NCI-H2227 (cell line): Measurements from ENCODE around the gene IL31RA.

Experiments used
- DNase-seq: peaks from one replicate; lab custom pipeline; 2025; ENCODE audit not compliant: unreplicated experiment; lab: John Stamatoyannopoulos, UW

Gene IL31RA

DNA sequence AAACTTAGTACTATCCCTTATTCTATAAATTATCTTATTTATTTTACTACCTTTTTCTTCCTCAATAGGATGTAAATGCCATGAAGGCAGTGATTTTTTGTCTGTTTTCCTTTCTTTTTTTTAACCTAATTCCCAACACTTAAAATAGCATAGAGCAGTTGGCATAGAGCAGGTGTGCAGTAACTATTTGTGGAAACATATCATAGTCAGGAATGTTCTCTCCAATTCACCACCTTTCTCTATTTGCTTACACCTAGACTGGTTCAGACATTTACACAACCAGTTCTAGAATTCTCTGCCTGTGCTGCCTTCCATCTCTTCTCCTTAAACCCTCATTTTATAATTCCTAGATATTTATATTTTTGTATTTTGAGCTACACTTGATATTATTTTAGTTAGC lies 49.6 kb downstream of the IL31RA start:
- no peak for DNase-seq

DNA sequence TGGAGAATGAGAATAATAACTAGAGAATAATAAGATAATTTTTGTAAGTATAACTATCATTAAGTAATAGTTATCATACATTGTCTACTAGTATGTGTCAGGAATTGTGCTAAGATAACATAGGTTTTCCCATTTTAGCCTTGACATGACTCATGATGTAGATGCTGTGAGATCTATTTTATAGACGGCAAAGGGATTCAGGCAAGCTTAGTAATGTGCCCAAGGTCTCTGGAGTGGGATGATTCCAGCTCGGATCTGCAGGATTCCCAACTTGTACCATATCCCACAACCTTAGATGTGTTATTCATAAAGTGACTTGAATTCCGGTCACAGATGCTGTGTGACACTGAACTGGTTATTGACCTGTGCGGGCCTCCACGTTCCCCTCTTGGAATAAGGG lies 51.5 kb downstream of the IL31RA start:
- DNase-seq: no peak

DNA sequence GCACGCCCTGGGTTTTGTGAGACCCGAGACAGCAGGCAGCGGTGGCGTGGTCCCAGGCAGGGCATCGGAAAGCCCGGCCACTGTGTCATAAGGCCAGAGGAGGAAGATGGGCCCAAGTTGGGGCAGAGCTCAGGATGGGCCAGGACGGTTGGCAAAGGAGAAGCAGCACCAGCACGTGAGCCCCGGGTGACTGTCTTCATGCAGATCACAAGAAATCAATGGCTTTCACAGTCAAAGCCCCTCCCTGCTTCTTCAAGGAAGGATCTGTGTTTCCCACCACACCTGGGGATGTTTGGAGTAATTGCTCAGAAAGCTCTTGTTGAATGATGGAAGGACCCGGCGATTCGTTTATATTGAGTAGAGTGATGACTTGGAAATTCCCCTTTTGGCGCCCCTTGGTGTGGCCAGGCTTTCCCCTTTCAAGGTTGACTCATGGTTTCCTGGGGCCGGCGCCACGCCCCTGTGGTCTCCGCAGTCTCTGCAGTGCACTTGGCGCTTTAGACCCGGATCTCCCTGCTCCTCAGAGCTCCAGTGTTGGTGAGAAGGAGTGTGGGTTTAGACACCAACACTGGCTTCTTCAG lies 52.1 kb downstream of the IL31RA start:
- DNase-seq: no peak

DNA sequence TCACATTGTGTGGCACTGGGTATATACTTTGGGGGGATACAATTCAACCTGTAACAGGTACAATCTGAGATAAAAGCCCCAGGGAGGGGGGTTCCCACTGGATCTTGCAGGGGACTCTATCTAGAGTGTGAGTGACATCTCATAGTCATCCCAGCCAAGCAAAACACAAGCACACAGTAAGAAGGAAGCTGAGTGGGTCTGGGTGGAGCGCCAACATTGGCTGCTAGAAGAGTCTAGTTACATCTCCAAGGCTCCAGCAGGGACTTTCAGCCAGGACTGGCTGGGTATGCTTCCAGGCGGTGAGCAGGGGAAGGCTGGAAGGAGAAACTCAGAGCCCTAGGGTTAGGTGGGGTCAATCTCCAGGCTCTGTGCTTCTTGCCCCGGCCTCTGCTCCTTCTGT lies 53.0 kb downstream of the IL31RA start:
- DNase-seq: no peak

DNA sequence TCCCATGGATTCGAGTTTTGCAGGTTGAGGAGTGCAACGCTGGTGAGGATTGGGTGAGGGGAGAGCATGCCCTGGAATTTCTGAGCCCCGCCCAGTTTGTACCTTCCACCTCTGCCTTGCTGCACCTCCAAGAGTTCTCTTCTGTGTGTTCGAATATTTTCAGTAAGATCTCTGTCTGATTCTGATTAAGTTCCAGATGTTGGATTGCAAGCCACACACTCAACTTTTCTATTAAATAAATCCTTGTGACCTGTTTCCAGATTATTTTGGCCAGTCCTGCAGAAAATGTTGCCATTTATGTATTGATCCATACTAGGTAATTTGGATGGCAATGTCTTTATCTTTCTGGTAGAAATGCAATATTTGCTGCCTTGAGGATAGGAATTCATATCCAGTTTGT lies 54.1 kb downstream of the IL31RA start:
- DNase-seq: no peak

DNA sequence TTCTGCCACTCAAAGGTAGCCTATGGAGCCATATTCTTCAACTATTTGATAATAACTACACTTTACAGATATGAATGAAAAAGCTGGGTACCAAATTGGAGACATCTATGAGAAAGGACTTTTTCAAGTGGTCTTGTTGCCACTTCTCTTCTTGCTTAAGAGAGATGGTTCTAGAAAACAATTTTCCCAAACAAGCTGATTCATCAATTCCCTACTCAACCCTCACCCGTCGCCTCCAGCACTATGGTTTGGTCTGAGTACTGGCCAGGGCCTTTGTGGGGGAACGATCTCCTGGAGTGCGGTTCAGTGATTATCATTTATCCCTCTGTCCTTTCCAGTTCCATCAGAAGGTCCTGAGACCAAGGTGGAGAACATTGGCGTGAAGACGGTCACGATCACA lies 56.8 kb downstream of the IL31RA start:
- DNase-seq: no peak

DNA sequence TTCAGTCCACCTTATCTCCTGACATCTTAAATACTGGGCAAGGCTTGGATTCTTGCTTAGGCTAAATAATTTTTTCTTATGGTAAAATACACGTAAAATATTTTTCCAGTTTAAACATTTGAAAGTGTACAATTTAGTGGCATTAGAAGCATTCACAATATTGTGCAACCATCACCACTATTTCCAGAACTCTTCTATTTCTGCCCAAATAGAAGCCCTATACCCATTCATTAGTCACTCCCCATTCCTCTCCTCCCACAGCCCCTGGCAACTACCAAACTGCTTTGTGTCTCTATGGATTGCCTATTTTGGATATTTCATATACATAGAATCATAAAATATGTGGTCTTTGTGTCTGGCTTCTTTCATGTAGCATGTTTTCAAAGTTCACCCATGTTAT lies 57.6 kb downstream of the IL31RA start:
- DNase-seq: no peak

DNA sequence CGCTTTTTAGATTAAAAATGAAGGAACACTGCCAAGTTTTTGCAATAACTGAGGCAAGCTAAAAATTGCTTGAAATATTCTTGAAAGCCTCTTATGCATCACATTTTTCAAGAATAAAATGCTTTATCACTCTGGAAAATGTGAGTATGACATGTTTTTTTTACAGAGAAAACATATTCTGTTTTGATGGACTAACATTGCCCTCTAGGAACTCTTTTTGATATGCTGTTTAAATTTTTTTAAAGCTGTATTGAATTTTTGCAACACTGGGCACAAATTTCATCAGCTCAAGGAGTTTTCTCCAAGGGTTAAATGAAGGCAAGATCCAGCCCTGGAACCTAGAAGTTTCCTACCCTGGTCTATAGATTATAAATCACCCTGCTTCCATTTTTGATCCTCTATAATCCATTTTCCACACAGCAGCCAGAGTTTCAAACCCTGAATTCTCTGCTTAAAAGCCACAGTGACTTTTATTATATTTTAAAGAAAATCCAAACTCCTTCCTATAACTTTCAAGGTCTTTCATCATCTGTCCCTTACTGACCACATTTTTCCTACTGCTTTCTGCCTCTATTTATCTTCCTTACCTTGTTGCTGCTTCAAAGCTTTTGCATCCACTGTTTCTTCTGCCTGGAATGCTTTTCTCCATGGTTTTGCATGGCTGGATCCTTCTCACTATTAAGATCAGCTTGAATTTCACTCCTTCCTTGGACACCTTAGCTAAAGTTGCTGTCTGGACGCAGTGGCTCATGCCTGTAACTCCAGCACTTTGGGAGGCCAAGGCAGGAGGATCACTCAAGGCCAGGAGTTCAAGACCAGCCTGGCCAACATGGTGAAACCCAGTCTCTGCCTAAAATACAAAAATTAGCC lies 60.9 kb downstream of the IL31RA start:
- DNase-seq: no peak

DNA sequence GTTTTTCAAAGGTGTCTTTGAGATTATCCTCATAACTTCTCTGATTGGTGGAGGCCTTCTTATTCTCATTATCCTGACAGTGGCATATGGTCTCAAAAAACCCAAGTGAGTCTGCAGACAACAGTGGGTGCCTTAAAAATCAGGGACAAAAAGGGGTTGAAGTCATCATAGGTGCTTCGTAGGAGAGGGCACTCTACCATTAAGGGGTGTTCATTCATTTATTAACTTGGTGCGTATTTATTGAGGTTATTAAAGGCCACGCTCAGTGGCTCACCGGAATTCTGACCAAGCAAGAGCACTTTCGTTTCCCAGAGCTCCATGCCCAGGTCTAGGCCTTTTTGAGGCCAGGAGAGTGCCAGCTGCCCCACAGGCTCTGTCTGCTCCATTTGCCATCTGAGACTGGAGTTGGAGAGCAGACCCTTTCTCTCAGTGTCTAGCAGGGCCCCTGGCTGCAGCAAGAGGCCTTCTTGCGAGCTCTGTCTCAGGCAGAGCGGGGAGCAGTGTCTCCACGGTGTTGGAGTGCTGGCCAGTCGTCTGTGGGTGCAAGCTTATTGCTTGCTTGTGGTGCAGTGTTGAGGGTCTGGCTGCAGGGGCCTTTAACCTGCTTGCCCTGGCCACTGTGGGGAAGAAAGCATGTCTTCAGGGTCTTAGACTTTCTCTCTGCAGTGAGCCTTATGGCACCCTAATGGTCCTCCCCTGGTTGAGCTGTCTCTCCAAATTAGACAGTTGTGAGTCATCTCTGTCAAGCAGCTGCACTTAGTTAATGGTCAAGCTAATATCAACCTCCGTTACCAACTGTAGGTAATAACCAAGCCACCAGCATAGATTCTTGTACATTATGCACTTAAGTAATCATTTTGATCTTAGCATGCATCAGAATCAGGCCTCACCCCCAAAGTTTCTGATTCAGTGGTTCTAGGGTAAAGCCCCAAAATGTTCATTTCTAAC lies 62.6 kb downstream of the IL31RA start:
- no peak for DNase-seq

DNA sequence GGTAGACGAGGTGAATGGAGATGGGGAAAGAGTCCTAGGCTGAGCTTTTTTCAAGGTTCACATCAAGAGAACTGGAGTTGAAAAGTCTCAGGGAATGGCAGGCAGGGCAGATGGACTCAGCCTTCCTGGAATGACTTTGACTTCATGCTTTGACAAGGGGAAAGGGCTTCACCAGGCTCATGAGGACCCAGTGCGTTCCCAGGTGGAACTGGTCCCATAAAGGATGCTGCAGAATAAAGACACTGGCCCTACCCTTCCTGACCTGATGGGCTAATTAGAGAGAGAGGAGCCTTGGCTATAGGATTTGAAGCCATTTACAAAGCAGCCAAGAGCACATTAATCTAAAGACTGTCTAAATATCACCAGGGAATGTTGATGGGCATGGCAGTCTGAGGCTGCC lies 63.8 kb downstream of the IL31RA start:
- DNase-seq: no peak

DNA sequence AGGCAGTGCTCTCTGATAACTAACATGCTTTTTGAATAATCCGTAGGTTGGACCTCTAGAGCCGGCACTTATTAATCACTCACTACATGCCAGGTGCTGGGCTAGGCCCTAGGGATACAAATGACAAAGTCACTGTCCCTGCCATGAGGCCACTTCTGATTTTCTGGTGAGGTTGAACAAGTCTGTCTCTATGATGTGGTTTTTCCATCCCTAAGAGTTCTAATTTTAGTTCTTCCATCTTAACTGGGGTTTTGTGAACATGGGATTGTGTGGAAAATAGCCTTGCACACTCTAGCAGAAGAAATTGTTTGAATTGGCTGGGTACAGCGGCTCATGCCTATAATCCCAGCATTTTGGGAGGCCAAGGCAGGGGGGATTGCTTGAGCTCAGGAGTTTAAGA lies 64.6 kb downstream of the IL31RA start:
- DNase-seq: no peak

DNA sequence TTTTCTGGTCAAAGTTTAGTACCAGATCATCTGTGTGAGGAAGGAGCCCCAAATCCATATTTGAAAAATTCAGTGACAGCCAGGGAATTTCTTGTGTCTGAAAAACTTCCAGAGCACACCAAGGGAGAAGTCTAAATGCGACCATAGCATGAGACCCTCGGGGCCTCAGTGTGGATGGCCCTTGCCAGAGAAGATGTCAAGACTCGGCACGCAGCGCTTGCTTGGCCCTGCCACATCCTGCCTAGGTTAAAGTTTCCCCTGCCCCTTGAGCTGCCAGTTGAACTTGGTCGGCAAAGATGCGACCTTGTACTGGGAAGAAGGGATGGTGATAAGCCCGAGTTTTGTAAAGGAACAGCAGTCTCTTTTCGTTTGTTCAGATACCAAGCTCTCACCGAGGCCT lies 65.8 kb downstream of the IL31RA start:
- DNase-seq: no peak

DNA sequence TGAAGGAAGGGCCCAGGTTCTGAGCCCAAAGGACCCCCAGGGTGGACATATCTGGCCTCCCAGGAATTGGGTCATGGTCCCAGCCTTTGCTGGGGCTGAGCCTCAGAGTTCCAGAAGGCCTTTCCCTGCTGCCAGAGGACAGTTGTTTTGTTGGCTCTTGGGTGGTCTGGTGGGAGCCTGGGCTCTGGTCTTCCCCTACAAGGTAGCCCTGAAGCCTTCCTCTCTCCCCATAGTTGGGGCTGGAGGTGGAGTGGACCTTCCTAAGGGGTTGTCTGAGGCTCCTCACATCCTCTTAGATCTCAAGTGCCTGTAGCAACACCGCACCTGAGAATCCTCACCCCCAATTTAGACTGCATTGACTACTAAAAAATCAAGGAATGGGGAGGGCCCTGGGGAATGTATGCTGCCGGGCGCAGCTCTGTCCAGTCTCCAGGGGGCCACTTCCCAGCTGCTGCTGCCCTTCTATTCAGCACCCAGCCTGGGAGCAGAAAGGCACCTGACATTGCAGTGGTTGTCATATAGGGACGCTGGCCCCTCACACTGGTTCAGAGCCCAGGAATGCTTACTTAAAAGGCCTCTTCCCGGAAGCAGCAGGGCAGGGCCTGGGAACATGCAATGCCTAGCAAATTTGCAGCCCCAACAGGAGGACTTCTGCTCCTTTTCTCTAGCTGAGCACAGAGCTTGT lies 66.4 kb downstream of the IL31RA start:
- DNase-seq: no peak

DNA sequence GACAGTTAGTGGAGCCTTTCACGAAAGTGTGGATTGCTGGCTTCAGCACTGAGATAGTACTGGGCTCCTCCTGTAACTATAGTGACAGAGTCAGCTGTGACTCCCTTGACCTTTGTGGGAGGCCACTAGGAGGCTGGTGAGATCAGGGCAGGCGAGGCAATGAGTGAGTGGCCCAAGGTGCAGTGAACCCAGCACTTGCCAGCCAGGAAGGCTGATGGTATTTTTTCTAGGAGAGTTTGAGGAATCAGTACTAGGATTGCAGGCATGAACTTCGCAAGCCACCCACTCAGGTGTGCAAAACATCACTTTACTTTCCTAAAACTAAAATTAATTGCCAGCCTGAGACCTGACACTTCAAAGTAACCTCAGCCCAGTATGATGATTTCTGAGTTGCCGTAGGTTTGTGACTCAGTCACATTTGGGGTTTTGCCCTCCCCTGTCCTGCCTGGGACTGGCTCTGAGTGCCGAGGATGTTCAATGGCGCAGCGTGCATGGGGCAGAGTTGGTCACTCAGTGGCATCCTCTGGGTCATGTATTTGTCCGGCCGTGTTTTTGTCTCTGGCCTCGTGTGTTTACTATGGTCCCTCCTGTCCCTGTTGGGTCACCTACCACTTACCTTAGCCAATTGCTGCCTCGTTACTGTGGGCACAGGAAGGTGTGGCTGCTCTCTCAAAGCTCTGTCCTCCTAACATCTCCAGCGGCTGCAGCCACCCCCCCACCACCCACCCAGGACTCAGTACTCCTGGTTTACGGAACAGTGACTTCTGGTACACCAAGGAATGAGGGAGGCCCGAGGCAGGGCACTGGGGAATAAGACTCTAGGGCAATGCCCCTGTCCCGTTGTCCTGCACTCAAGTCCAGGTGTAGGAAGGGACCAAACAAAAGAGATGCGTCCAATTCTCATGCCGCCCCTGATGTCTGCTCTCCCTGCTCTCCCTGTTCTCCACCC lies 67.2 kb downstream of the IL31RA start:
- no peak for DNase-seq

DNA sequence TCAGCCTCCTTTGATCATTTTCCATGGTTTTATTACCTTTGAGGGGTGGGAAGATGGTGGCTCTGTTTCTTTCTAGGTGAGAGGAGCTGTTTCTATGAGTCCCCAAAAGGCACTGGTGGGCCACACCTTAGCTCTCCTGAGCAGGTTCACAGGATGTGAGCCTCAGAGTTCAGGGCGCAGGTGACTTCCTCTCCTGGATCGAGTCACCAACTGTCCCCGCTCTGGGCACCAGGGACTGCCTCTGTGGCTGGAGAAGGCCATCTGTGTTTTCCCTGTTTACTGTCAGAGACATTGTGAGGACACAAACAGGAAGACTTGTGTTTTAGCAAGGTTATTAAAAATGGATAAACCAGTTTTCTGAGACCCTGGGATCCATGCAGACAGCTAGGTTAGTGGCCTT lies 68.5 kb downstream of the IL31RA start:
- no peak for DNase-seq

DNA sequence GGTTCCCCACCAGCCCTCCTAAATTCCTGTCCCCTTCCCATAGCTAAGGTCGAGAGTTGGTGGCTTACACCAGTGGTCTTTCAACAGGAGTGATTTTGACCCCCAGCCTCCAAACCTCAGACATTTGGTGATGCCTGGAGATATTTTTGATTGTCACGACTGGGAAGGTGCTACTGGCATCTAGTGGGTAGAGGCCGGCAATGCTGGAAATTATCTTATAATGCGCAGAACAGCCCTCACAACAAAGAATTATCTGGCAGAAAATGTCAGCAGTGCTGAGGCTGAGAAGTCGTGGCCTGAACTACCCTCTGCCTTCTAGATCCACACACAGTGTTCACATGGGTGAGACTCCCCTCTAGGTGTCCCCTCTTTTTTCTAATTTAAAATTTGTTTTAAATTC lies 69.6 kb downstream of the IL31RA start:
- no peak for DNase-seq

DNA sequence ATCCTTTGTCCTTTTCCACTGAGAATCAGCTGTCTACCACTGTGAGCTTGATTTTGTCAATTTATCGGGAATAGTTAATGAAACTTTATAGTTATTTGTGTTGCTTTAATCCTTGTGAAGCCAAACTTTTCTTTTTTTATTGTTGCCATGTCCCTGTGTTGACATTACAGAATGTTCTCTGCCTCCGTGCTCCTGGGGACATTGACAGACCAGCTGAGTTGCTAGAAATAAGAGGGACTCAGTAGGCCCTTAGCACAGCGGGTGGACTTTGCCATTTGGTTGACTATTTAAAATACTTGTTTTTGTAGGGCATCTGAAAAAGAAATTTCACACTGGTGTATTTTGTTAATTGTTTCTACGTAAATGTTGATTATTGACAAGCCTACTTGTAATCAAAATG lies 70.5 kb downstream of the IL31RA start:
- no peak for DNase-seq

DNA sequence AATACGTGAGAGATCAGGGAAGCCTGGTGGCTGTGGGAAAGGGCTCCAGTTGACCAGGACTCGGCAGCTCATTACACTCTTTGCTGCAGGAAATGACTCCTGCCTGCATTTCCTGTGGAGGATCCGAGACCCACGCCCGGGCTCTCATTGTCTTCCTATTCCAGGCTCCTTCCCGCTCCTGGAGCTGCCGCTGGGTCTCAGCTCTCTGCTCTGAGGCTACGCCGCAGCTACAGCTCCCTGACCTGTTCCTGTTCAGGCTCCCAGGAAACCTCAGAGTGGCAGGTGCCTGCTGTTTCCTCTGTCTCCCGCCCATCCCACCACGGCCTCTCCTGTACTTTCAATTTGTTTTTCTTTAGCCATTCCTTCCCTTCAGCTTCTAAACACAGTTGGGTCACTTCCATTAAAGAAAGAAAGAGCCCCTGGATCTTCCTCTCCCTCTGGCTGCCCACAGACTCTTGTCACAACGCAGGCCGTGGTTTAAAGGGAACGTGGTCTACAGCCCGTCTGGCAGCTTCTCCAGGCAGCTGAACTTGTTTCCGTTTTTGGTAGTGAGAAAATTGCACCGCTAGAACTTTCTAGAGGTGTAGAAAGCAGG lies 72.1 kb downstream of the IL31RA start:
- no peak for DNase-seq

DNA sequence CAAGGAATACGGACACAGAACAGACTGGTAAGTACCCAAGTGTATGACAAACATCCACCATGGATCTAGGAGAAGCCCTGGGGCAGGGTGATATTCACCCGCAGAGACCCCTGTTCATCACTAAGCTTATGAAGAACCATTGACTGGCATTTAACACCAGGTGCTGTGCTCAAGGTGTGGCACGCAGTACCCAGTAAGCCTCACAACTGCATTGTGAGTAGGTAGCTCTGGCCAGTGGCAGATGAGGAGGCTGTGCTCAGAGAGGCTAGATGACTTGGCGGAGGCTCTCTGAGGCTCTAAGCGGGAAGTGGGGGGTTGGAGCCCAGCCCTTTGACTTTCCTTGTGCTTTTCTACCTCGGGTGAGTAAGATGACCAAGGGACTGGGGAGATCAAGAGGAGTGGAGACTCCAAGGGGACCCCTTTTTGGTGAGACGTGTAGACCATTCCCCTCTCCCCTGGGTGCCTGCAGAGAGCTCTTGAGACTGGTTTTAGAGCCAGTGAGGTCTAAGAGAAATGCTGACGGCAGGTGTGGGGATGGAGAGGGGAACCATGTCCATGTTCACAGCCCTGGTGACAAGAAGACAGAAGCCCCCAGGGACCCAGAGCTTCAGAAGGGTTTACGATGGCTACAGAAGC lies 72.8 kb downstream of the IL31RA start:
- no peak for DNase-seq
